ENCODE measurements around the gene TSPAN14.

Gene TSPAN14

GRCh38 chr10:80509108-80509402, 54.9 kb downstream of the TSPAN14 start:
- DNase-seq, result no peak

GRCh38 chr10:80509403-80510161, 55.5 kb downstream of the TSPAN14 start:
- no peak for DNase-seq

GRCh38 chr10:80512031-80512526, 58.0 kb downstream of the TSPAN14 start:
- DNase-seq, result no peak

DNA sequence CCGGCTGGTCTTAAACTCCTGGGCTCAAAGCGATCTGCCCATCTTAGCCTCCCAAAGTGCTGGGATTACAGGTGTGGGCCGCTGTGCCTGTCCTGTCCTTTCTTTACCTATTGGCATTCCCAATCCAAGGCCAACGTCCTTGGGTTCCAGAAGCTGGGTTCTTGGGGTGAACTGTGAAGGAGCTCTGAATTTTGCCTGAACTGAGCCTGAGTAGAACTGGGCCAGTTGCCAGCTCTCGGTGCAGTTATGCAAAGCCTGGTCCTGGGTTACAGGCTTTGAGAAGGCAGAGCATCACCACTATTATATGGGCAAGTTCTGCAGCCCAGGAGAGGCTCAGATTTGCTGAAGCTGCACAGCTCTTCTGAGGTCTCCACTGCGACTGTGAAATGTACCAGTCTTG, 59.0 kb downstream of the TSPAN14 start:
- DNase-seq, result no peak

- no peak for DNase-seq
Measured at GRCh38 chr10:80515511-80515910, 61.4 kb downstream of the TSPAN14 start.

DNA sequence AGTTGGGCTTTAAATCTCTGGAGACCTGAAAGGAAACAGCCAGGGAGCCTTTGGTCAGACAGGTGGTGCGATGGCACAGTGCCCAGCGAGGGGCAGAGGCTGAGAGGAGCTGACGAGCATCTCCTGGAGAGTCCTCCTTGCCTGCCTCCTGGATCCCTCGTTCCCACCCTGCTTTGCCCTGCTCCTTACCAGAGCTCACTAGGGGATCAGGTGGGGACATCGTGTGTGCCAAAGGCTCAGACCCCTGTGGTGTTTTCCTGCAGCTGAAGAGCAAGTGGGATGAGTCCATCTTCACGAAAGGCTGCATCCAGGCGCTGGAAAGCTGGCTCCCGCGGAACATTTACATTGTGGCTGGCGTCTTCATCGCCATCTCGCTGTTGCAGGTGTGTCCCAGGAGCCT, 61.8 kb downstream of the TSPAN14 start:
- no peak for DNase-seq

GRCh38 chr10:80516506-80517075, 62.5 kb downstream of the TSPAN14 start:
- no peak for DNase-seq

- no peak for DNase-seq
Measured at GRCh38 chr10:80517416-80518142, 63.5 kb downstream of the TSPAN14 start.

DNA sequence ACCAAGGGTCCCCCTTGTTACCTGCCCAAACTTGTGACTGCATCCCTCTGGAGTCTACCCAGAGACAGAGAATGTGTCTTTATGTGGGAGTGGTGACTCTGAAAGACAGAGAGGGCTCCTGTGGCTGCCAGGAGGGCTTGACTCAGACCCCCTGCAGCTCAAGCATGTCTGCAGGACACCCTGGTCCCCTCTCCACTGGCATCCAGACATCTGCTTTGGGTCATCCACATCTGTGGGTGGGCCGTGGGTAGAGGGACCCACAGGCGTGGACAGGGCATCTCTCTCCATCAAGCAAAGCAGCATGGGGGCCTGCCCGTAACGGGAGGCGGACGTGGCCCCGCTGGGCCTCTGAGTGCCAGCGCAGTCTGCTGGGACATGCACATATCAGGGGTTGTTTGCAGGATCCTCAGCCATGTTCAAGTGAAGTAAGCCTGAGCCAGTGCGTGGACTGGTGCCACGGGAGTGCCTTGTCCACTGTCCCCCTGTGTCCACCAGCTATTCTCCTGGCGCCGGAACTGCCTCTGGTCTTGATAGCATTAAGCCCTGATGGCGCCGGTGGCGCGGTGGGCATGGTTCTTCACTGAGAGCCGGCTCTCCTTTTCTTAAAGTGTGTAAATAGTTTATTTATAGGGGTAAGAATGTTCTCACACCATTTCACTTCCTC, 64.2 kb downstream of the TSPAN14 start:
- no peak for DNase-seq

DNA sequence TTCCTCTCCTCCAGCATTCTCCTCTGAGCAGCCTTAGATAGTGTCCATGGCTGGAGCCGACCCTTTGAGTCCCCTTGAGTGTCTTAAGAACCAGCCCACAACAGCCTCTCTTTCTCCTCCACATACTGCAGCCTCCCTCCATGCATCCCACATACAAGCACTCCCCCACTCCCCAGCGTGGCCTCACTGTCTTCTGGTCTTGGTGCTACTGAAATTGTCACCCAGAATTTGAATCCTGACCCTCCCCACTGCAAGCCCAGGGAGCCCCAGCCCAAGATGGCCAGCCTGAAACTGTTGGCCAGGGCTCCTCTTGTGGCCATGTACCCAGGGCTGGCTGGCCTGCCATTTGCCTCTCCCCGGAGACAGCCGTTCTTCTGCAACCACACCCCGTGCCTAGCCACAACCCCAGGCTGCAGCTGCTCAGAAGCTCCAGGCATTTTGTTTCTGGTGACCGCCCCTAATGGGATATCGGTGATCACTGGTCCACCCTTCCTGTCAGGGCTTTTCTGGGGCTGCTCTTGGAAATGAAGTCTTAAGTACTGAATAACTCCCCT, 64.8 kb downstream of the TSPAN14 start:
- no peak for DNase-seq

DNA sequence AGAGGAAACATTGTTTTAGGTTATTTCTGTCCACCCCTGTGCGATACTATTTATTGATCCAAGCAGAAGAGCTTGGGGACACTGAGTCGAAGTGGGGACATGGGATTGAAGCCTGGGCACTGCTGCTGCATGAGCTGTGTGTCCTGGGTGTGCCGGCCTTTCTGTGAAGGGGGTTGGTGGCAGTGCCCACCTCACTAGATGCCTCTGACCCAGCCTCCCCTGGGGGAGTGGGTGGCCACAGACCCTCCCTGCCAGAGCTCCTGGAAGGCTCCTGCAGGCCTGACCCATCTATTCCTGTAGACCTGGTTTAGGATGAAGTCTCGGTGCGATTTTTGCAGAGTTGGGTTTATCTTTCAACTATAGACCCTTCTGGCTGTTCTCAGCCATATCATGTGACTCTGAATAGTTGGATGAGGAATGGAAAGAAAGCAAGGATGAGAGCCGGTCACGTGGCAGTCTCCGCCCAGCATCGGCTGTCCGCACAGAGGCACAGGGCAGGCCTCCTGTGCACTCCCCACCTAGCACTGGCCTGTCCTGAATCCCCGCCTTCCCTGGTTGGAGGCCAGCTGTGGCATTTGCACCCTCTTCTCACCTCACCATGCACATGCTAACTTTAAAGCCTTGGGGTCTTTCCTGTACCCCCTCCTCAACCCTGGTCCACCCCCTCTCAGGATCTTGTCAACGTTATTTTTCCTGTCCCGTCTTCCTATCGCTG, 66.0 kb downstream of the TSPAN14 start:
- DNase-seq, result no peak

DNA sequence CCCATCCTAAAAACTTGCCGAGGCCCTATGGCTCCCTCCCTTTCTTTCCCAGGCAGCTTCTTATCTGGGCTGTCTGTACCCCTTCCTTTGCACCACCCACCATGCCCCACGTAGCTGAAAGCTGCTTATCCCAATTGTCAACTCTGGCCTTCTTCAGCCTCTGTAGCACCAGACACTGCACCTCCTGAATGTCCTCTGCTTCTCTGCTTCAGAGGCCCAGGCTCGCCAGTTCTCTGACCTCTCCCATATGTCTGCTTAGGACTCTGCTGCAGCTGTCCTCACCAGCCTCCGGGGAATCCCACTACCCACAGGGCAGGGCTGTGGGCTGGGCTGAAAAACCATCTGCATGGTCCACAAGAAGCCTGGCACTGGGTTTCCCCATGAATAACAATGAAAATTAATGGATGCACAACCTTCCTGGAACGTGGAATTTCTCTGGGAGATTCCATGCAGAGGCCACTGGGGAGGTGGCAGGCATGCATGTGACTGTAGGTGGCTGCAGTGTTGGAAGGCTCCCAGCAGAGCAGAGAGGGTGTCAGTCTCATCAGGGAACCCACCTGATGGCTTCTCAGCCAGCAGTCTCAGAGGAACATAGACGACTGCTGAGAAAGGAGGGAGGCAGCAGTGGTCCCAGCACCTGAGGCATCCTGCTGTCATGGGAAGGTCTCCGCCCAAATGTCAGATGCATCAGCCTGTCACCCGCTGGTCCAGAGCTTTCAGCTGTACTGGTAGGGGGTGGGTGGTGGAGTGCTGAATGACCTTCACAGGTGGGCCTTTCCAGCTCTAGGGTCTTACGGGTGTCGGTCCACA, 66.8 kb downstream of the TSPAN14 start:
- no peak for DNase-seq

DNA sequence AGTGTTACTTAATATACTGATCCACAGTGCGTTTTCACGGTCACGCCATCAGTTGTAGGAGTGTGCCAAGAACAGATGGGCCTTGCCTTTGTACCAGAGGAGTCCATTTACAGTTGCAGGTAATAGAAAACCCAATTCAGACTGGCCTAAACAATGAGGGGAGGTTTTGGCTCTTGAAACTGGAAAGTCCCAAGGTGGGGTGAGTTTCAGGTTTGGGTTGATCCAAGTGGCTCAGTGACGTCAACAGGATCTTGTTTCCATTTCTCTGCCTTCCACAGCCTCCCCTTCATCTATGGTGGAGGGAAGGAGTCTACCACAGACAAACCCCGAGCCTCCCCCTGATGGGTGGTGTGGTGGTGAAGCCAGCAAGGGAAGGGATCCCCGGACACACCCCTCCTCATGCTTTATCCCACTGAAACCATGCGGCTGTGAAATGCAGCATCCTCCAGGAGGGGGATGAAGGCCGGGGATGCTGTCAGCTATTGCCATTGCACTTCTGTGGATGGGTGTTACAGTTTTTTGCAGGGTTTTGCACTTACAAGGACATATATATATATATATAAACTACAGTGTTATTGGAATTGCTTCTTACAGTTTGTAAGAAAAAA, 68.8 kb downstream of the TSPAN14 start:
- DNase-seq, result no peak

DNA sequence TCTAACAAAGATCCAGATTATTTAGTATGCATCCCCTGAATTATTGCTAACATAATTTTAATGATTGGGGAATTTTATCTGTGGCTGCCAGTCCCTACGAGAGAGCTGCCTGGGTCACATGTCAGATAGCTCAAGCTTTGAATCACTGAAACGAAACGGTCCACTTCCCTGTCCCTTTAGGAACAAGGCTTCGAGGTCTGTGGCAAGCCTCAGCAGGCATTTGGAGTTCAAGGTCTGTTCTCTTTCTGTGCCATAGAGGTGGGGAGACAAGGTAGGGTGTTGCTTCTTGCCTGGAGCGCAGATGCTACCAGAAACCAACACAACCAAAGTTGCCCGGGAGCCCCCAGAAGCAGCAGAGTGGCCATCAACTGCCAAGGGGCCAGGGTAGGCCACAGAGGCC, 69.7 kb downstream of the TSPAN14 start:
- no peak for DNase-seq

DNA sequence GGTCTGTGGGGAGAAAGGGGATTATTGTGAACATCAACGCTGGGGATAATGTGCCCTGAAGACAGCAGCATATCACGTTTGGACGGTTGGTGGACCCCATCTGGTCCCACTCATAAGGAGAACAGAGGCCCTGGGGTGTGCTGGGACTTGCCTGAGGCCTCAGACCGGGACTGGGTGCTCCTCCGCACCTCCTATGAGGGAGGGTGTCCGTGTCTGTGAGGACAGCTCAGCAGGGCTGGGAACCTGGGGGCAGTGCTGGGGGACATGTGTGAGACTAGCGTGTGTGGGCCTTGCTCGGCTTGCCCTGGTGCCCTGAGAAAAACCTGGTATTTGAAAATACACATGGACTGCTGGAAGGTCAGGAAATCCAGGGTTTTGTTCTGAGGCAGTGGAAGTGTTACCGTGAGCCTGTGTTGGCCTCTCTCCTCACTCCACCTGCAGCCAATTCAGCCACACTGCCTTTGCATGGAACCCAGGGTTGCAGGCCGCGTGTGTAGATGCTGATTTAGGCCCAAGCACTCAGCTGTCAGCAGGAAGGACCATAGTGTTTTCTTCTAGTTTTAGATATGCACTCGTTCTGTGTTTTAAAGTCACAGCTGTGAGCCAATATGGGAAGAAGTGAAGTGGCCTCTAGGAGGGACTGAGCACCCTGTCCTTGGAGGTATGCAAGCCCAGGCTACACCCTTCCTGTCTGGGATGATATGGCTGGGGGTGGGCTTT, 70.2 kb downstream of the TSPAN14 start:
- no peak for DNase-seq

DNA sequence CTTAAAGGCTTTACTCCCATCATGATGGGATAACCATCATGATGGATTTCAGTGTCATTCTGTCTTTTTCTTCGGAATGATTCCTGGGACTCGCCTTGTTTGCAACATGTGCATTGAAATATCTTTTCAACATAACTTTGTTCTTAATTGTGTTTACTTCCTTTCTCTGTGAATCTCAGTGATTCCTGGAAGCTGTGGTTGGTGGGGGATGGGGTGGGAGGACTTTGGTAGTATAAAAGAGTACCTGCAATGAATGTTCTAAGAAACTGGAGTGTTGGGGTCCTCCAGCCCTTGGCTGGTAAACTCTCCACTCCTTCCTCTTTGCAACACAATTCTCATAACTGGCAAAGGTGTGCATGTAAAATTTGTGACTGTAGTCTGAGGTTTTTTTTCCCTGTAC, 72.1 kb downstream of the TSPAN14 start:
- no peak for DNase-seq

GRCh38 chr10:80526742-80527141, 72.6 kb downstream of the TSPAN14 start:
- no peak for DNase-seq

DNA sequence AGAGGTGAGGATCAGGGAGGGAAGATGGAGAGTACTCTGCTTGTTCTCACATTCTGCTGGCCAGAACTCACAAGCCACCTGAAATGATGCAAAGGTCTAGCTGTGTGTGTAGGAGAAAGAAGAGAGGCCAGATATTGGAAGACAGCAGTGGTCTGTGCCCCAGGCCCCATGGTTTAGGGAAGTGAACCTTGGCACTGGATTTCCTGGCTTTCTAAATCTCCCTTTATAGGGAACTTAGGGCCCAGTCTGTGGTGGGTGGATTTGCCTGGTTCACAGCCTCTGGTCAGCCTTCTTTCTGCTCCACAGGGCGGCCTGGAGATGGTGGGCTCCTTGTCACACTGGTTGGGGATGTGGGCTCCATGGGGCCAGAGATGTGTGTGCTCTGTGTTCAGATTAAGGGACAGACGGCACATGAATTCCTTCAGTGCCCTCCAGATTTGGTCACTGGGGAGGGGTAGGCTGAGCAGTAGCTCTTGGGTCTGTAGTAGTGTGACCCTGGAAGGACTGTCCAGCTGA, 74.1 kb downstream of the TSPAN14 start:
- no peak for DNase-seq

DNA sequence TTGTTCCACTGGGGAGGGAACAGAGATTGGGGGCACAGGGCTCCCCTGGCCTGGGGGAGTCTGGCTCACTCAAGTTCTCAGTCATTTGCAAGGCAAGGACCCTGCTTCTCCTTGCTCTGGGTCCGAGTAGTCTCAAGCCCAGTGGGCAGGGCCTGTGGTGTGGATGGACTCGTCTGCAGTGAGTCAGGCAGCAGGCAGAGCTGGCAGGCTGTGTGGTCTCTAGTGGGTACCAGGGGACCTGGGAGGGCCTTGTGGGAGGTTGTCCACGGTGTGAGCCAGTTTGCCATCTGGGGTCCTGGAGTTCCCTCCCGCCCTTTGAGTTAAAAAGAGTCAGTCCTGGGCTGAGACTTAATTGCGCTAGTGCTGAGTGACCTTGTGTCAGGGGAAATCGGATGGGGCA, 74.8 kb downstream of the TSPAN14 start:
- no peak for DNase-seq

DNA sequence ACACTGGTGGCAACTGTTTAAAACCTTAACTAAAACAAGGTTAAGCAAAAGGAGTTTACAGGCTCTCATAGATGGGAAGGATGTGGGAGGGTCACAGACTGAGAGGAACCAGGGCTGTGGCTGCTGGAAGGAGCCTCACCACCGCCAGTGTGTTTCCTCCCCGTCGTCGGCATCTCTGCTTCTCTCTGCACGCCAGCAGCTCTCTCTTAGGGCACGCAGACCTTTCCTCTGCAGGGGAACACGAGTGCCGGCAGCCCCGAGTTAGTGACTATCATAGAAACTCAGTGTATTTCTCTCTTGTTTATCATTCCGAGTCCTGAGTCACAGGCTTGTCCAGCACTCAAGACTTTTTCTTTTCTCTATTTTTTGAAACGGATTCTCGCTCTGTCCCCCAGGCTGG, 75.5 kb downstream of the TSPAN14 start:
- DNase-seq, result no peak

Measured in NCI-H2081 treated with DMSO at 0.1 percent for 48 hours (cell line).